ENCODE data around the gene SDR9C7.
"Not testable (repeated sequence)": the region's sequence is repeated elsewhere in the genome, so short reads cannot be mapped to it uniquely, and the experiment has no call there.

Gene SDR9C7

GRCh38 chr12:56951582-56952339 lies 17.6 kb upstream of the SDR9C7 start:
- no peak for DNase-seq

GRCh38 chr12:56948881-56949280 lies 14.7 kb upstream of the SDR9C7 start:
- no peak for DNase-seq

GRCh38 chr12:56948457-56948777 lies 14.2 kb upstream of the SDR9C7 start:
- no peak for DNase-seq

- DNase-seq = no peak
These were observed 13.6 kb upstream of the SDR9C7 start for GRCh38 chr12:56947633-56948456.

- DNase-seq = no peak
These were observed 9.7 kb upstream of the SDR9C7 start for GRCh38 chr12:56943878-56944277.

GRCh38 chr12:56943374-56943773 lies 9.2 kb upstream of the SDR9C7 start:
- not testable (repeated sequence) for DNase-seq

GRCh38 chr12:56941299-56942017 lies 7.2 kb upstream of the SDR9C7 start:
- DNase-seq = no peak

GRCh38 chr12:56940942-56941298 lies 6.7 kb upstream of the SDR9C7 start:
- DNase-seq = not testable (repeated sequence)

GRCh38 chr12:56935752-56936151 lies 1.5 kb upstream of the SDR9C7 start:
- DNase-seq = no peak

GRCh38 chr12:56935157-56935556 lies 949 bp upstream of the SDR9C7 start:
- DNase-seq = no peak

GRCh38 chr12:56932867-56933266 lies 1.3 kb downstream of the SDR9C7 start:
- no peak for DNase-seq

GRCh38 chr12:56932146-56932545 lies 2.1 kb downstream of the SDR9C7 start:
- no peak for DNase-seq

- DNase-seq = no peak
These were observed 2.7 kb downstream of the SDR9C7 start for GRCh38 chr12:56931474-56931978.

GRCh38 chr12:56930241-56930640 lies 4.0 kb downstream of the SDR9C7 start:
- no peak for DNase-seq

GRCh38 chr12:56929780-56930179 lies 4.4 kb downstream of the SDR9C7 start:
- DNase-seq = no peak

GRCh38 chr12:56928262-56928661 lies 5.9 kb downstream of the SDR9C7 start:
- DNase-seq = no peak

GRCh38 chr12:56927281-56927680 lies 6.9 kb downstream of the SDR9C7 start:
- DNase-seq = no peak

- DNase-seq = no peak
These were observed 12.2 kb downstream of the SDR9C7 start for GRCh38 chr12:56922031-56922430.

- DNase-seq = no peak
These were observed 12.9 kb downstream of the SDR9C7 start for GRCh38 chr12:56921346-56921745.

GRCh38 chr12:56918139-56918538 lies 16.1 kb downstream of the SDR9C7 start:
- not testable (repeated sequence) for DNase-seq

GRCh38 chr12:56916996-56917333 lies 17.2 kb downstream of the SDR9C7 start:
- DNase-seq = no peak

GRCh38 chr12:56916296-56916995 lies 17.8 kb downstream of the SDR9C7 start:
- no peak for DNase-seq

- no peak for DNase-seq
These were observed 19.5 kb downstream of the SDR9C7 start for GRCh38 chr12:56914724-56915123.

Measured in left hindlimb (tissue), 1 donor.